ENCODE results near the gene ICAM5. TPM values are rescaled to one million over a fixed set of nuclear protein-coding genes. Genes with fewer than 3 reads are reported as not detected.
A peak's percentile ranks its signal among the peaks of the same experiment; 100 is the strongest.

Gene ICAM5
- total and polyA plus RNA-seq, 9 of the 15 experiments (the other 6 are each of a cell fraction or from before 2014, with no cell fraction given): 0.10 to 114 (median 13.7) TPM

DNA sequence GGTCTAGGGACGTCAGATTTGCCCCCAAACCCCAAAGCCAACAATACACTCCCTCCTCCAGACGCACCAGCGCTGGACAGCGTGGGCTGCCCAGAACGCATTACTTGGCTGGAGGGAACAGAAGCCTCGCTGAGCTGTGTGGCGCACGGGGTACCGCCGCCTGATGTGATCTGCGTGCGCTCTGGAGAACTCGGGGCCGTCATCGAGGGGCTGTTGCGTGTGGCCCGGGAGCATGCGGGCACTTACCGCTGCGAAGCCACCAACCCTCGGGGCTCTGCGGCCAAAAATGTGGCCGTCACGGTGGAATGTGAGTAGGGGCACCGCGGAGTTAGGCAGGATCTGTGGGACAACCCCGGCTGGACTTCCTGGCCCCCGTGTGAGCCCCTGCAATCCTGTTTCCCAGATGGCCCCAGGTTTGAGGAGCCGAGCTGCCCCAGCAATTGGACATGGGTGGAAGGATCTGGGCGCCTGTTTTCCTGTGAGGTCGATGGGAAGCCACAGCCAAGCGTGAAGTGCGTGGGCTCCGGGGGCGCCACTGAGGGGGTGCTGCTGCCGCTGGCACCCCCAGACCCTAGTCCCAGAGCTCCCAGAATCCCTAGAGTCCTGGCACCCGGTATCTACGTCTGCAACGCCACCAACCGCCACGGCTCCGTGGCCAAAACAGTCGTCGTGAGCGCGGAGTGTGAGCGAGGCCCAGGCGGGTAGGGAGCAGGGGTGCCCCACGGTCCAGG is 4.0 kb downstream of the ICAM5 start:
- Histone ChIP-seq H2AFZ (ENCODE audit: low read depth, low read length) (no peak overlapping the region), H3K9me3 (replicated peaks; ENCODE audit: control insufficient read depth, insufficient read depth, low read depth, low read length) (peaks cover 2% of the 10 kb centered on the region; the same call in 1 of the 2 replicates), H3K27me3 (ENCODE audit: control insufficient read depth in 2 of 2, insufficient read depth in 2 of 2, low read length in 2 of 2) (no peaks in the 10 kb centered on the region), H3K9me1 (ENCODE audit: control insufficient read depth, insufficient read depth, low read length) (no peaks in the 10 kb centered on the region), H3K36me3 (ENCODE audit: control insufficient read depth, insufficient read depth, low read length) (peaks cover 40% of the 10 kb centered on the region; the same call in 2 of the 3 replicates), H3K9ac (ENCODE audit: insufficient read depth in 1 of 2, low read depth in 2 of 2, low read length in 2 of 2) (peak overlapping the region; percentile 62 to 90; a peak in 3 of 4 replicates), H3K4me2 (ENCODE audit: insufficient read depth, low read length) (peak overlapping the region; percentile 93), H3K4me3 (peak overlapping the region; percentile 79), H3K27ac (ENCODE audit: extremely low read depth, low read depth, low read length) (peak overlapping the region; percentile 74; the same call in 2 of the 3 replicates), H3K79me2 (ENCODE audit: control insufficient read depth, insufficient read depth, low read length) (peaks cover 66% of the 10 kb centered on the region), H4K20me1 (replicated peaks; ENCODE audit: control insufficient read depth, insufficient read depth, low read length) (no peaks in the 10 kb centered on the region; the same call in 1 of the 2 replicates), H3K4me1 (replicated peaks in 1 of 2; ENCODE audit: control insufficient read depth in 2 of 2, insufficient read depth in 2 of 2, low read length in 2 of 2) (peaks cover 11 to 76% of the 10 kb centered on the region in 2 experiments; a peak in 4 of 5 replicates)
- CTCF ChIA-PET (ENCODE audit: low intra/inter-chr PET ratio): no interaction called here
- FAIRE-seq (no peak), ATAC-seq (no peak), DNase-seq (ENCODE audit: extremely low read depth in 1 of 4, low spot score in 3 of 4) (peak in 1 of 4 experiments; percentile 4)
- in situ Hi-C loops (cut with MboI) (no loop called here), intact Hi-C loops (cut with micrococcal nuclease) (no loop called here)
- no TSS peak for BruUV-seq (replicated peaks)
- POLR2A ChIA-PET: interaction anchor here (0.7 to 1.1 kb wide), 2 partner anchors 8 to 13 kb away, joined by 3 read pairs; no protein-coding TSS in a partner anchor
- 93% methylated on average over 35 of the region's 49 CpGs for WGBS (ENCODE audit: insufficient coverage, low coverage, missing lambda C conversion rate)
- TF ChIP-seq JUN (IDR thresholded peaks at IDR 0.05; ENCODE audit: borderline replicate concordance, low read depth, low read length) (no peak), JUN (CRISPR knock-in tag; IDR thresholded peaks at IDR 0.05; ENCODE audit: borderline replicate concordance) (no peak), ILF3 (IDR thresholded peaks at IDR 0.05; ENCODE audit: borderline replicate concordance) (no peak), POLR2AphosphoS2 (IDR thresholded peaks at IDR 0.05; ENCODE audit: low read length) (0 out of 2 replicates have a peak, but pooled peaks have one; percentile 12), RBM22 (IDR thresholded peaks at IDR 0.05; ENCODE audit: low read depth, low read length, poor library complexity, severe bottlenecking) (peak; percentile 74), SNRNP70 (optimal IDR thresholded peaks at IDR 0.05; ENCODE audit: low read depth, low read length) (peak; percentile 21), ZNF274 (IDR thresholded peaks at IDR 0.05; ENCODE audit: borderline replicate concordance, low read depth, low read length) (0 out of 2 replicates have a peak, but pooled peaks have one; percentile 16), POLR2G (IDR thresholded peaks at IDR 0.05; ENCODE audit: low read depth, low read length) (peak; percentile 63), NCOA4 (IDR thresholded peaks at IDR 0.05; ENCODE audit: partially characterized antibody) (no peak), MTA2 (IDR thresholded peaks at IDR 0.05; ENCODE audit: low read depth) (no peak), CCNT2 (IDR thresholded peaks at IDR 0.05; ENCODE audit: borderline replicate concordance, extremely low read depth, insufficient read length, low read depth, low read length) (peak; percentile 28), BCLAF1 (IDR thresholded peaks at IDR 0.05; ENCODE audit: borderline replicate concordance in 1 of 2, control insufficient read depth in 1 of 2, low read depth in 2 of 2, low read length in 1 of 2) (no peak)
- TF ChIP-seq, protein P1, sequence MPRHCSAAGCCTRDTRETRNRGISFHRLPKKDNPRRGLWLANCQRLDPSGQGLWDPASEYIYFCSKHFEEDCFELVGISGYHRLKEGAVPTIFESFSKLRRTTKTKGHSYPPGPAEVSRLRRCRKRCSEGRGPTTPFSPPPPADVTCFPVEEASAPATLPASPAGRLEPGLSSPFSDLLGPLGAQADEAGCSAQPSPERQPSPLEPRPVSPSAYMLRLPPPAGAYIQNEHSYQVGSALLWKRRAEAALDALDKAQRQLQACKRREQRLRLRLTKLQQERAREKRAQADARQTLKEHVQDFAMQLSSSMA (CRISPR knock-in tag; IDR thresholded peaks at IDR 0.05): 0 out of 2 replicates have a peak, but pooled peaks have one; percentile 13
- TF ChIP-seq, protein P2, sequence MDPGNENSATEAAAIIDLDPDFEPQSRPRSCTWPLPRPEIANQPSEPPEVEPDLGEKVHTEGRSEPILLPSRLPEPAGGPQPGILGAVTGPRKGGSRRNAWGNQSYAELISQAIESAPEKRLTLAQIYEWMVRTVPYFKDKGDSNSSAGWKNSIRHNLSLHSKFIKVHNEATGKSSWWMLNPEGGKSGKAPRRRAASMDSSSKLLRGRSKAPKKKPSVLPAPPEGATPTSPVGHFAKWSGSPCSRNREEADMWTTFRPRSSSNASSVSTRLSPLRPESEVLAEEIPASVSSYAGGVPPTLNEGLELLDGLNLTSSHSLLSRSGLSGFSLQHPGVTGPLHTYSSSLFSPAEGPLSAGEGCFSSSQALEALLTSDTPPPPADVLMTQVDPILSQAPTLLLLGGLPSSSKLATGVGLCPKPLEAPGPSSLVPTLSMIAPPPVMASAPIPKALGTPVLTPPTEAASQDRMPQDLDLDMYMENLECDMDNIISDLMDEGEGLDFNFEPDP (CRISPR knock-in tag; IDR thresholded peaks at IDR 0.05): 0 out of 2 replicates have a peak, but pooled peaks have one; percentile 56

Data from K562 (cell line).